Left lung (tissue), 10 donors: ENCODE data around the gene SPATA17. TPM values are rescaled to one million over a fixed set of nuclear protein-coding genes. Genes with fewer than 3 reads are reported as not detected.

Experiments
- ATAC-seq: fragments of 200-7000 bp; cut with Tn5 transposase; one replicate; pipeline ENCODE4 v1.9.1; 2020; ENCODE audit warnings: moderate library complexity
- DNase-seq, 4 donors: peaks; one replicate each; pipeline ENCODE4 v3.0.0-alpha.2; 2013 to 2020
- H3K27ac ChIP-seq, 2 donors: fragments of 200-600 bp; sonication (generic) in 1 of 2; one replicate each; pipeline versions ENCODE4 v1.5.0 to v1.8.0; 2020 to 2021
- H3K27me3 ChIP-seq, 2 donors: fragments of 200-600 bp; sonication (generic) in 1 of 2; one replicate each; pipeline versions ENCODE4 v1.5.0 to v1.8.0; 2020 to 2021
- H3K36me3 ChIP-seq, 2 donors: fragments of 200-600 bp; sonication (generic) in 1 of 2; one replicate each; pipeline versions ENCODE4 v1.5.0 to v1.8.0; 2020 to 2021
- H3K4me1 ChIP-seq, 2 donors: fragments of 200-600 bp; one replicate each; pipeline ENCODE4 v1.8.0; 2021
- H3K4me3 ChIP-seq, 2 donors: fragments of 200-600 bp; sonication (generic) in 1 of 2; one replicate each; pipeline versions ENCODE4 v1.5.0 to v1.8.0; 2020 to 2021; ENCODE audit warnings: mild to moderate bottlenecking in 1 of 2
- H3K9me3 ChIP-seq, 2 donors: fragments of 200-600 bp; sonication (generic) in 1 of 2; one replicate each; pipeline versions ENCODE4 v1.5.0 to v1.8.0; 2020 to 2021
- intact Hi-C, 2 donors: fragments of 100-400 bp; cut with DNase I; formaldehyde crosslinking; loops; one replicate each; pipeline versions ENCODE4 v1.11.2 to v1.14.2; 2022
- polyA plus RNA-seq, 6 donors: library from polyadenylated mRNA; unstranded; fragments of 120-200 nt; gene quantifications; one replicate each; pipeline ENCODE4 v1.2.1, GENCODE V29; 2013; ENCODE audit not compliant: insufficient read length in 6 of 6
- total RNA-seq, 2 donors: library from RNA; stranded (reverse); fragmentation: NEBNext Ultra II Directional; extraction: Animal tissue kit (Norgen Biotek cat#: 25700); gene quantifications; one replicate each; pipeline ENCODE4 v1.2.1, GENCODE V29; 2021
- TF ChIP-seq, protein P1 (sequence below), 2 donors: fragments of 200-600 bp; sonication (generic) in 1 of 2; IDR thresholded peaks; one replicate each; pipeline versions ENCODE4 v1.5.0 to v1.8.0; 2021; ENCODE audit warnings: antibody characterized with exemption in 2 of 2
- donor health status: DM: no; HTN: yes; CAD: no.
- donor health status: DM: no; HTN: no; CAD: no.

Gene SPATA17
- total and polyA plus RNA-seq, 8 donors, result 1.8 to 8.8 (median 6.4) TPM

- H3K4me3 ChIP-seq, result no peak overlapping the region
- no peaks in the 10 kb centered on the region for H3K4me1 ChIP-seq
- H3K36me3 ChIP-seq, result no peaks in the 10 kb centered on the region
- DNase-seq (peak in 2 of 4 donors; percentile 71 to 72), ATAC-seq (no peak)
- TF ChIP-seq, protein P1, sequence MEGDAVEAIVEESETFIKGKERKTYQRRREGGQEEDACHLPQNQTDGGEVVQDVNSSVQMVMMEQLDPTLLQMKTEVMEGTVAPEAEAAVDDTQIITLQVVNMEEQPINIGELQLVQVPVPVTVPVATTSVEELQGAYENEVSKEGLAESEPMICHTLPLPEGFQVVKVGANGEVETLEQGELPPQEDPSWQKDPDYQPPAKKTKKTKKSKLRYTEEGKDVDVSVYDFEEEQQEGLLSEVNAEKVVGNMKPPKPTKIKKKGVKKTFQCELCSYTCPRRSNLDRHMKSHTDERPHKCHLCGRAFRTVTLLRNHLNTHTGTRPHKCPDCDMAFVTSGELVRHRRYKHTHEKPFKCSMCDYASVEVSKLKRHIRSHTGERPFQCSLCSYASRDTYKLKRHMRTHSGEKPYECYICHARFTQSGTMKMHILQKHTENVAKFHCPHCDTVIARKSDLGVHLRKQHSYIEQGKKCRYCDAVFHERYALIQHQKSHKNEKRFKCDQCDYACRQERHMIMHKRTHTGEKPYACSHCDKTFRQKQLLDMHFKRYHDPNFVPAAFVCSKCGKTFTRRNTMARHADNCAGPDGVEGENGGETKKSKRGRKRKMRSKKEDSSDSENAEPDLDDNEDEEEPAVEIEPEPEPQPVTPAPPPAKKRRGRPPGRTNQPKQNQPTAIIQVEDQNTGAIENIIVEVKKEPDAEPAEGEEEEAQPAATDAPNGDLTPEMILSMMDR (IDR thresholded peaks at IDR 0.05), result no peak
- H3K27ac ChIP-seq, result no peak overlapping the region
- H3K27me3 ChIP-seq, result no peaks in the 10 kb centered on the region
- intact Hi-C loops, result no loop called here
- H3K9me3 ChIP-seq, result peaks cover 0 to 5% of the 10 kb centered on the region in 2 donors
These were observed 149.9 kb downstream of the SPATA17 start for GRCh38 chr1:217781056-217781455.

- DNase-seq, result no peak
- TF ChIP-seq, protein P1 (IDR thresholded peaks at IDR 0.05), result no peak
- ATAC-seq, result no peak
- Histone ChIP-seq H3K4me1 (no peaks in the 10 kb centered on the region), H3K27ac (no peak overlapping the region), H3K4me3 (no peak overlapping the region), H3K36me3 (no peaks in the 10 kb centered on the region), H3K27me3 (no peaks in the 10 kb centered on the region), H3K9me3 (peaks cover 0 to 2% of the 10 kb centered on the region in 2 donors)
- intact Hi-C loops, result no loop called here
These were observed 159.9 kb downstream of the SPATA17 start for GRCh38 chr1:217791091-217791490.

GRCh38 chr1:217805792-217806191, 174.6 kb downstream of the SPATA17 start:
- no peaks in the 10 kb centered on the region for H3K36me3 ChIP-seq
- H3K4me3 ChIP-seq, result no peak overlapping the region
- no peaks in the 10 kb centered on the region for H3K4me1 ChIP-seq
- no peak overlapping the region for H3K27ac ChIP-seq
- no peaks in the 10 kb centered on the region for H3K27me3 ChIP-seq
- DNase-seq (no peak), ATAC-seq (no peak)
- intact Hi-C loops, result no loop called here
- TF ChIP-seq, protein P1 (IDR thresholded peaks at IDR 0.05), result no peak
- peaks cover 0 to 5% of the 10 kb centered on the region in 2 donors for H3K9me3 ChIP-seq

DNA sequence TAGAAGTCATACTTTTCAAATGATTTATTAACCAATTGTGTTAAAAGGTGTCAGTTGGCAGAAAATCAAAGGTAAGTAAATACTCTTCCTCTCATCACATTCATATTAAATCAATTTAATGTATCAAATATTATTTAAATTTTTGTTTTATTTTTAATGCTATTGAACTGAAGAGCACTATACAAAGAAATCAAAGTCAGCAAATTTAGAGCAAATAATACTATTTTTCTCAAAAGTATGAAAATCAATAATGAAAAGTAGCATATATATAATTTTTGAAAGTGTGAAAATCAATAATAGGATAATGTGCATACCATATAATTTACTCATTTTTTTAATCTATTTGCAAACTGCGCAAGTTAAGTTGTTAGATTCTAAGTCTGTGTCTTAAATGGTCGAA, 181.0 kb downstream of the SPATA17 start:
- intact Hi-C loops, result no loop called here
- no peak for ATAC-seq
- TF ChIP-seq, protein P1 (IDR thresholded peaks at IDR 0.05), result no peak
- Histone ChIP-seq H3K4me3 (no peak overlapping the region), H3K4me1 (no peaks in the 10 kb centered on the region), H3K9me3 (peaks cover 0 to 8% of the 10 kb centered on the region in 2 donors), H3K36me3 (no peaks in the 10 kb centered on the region), H3K27me3 (no peaks in the 10 kb centered on the region), H3K27ac (no peak overlapping the region)
- DNase-seq, result no peak

- no peaks in the 10 kb centered on the region for H3K4me1 ChIP-seq
- no peak overlapping the region for H3K27ac ChIP-seq
- no peaks in the 10 kb centered on the region for H3K36me3 ChIP-seq
- intact Hi-C loops, result no loop called here
- no peak overlapping the region for H3K4me3 ChIP-seq
- peaks cover 0 to 9% of the 10 kb centered on the region in 2 donors for H3K9me3 ChIP-seq
- ATAC-seq, result no peak
- DNase-seq, result no peak
- TF ChIP-seq, protein P1 (IDR thresholded peaks at IDR 0.05), result no peak
- H3K27me3 ChIP-seq, result no peaks in the 10 kb centered on the region
These were observed 181.9 kb downstream of the SPATA17 start for GRCh38 chr1:217813031-217813430.
